Skeletal muscle tissue (tissue), 4 donors: ENCODE data around the gene DDX10. TPM values are rescaled to one million over a fixed set of nuclear protein-coding genes. Genes with fewer than 3 reads are reported as not detected.
A peak's percentile ranks its signal among the peaks of the same experiment; 100 is the strongest.
"Not testable (repeated sequence)": the region's sequence is repeated elsewhere in the genome, so short reads cannot be mapped to it uniquely, and the experiment has no call there.

Experiments
- H3K27ac ChIP-seq: one replicate; pipeline ENCODE4 v1.7.0; 2013; ENCODE audit warnings: mild to moderate bottlenecking, low read depth, low read length, inconsistent platforms
- H3K27me3 ChIP-seq, 3 donors: one replicate each; pipeline ENCODE4 v1.7.0; 2013; ENCODE audit warnings: low read length in 3 of 3; ENCODE audit not compliant: control insufficient read depth in 3 of 3, insufficient read depth in 3 of 3
- H3K36me3 ChIP-seq, 3 donors: one replicate each; pipeline ENCODE4 v1.7.0; 2013; ENCODE audit warnings: low read length in 3 of 3; ENCODE audit not compliant: control insufficient read depth in 3 of 3, insufficient read depth in 3 of 3
- H3K4me1 ChIP-seq, 3 donors: one replicate each; pipeline ENCODE4 v1.7.0; 2013; ENCODE audit warnings: low read length in 3 of 3, mild to moderate bottlenecking in 3 of 3; ENCODE audit not compliant: control insufficient read depth in 3 of 3, insufficient read depth in 3 of 3
- H3K4me3 ChIP-seq, 3 donors: one replicate each; pipeline ENCODE4 v1.7.0; 2013; ENCODE audit warnings: low read length in 3 of 3
- H3K9ac ChIP-seq, 3 donors: one replicate each; pipeline ENCODE4 v1.7.0; 2013; ENCODE audit warnings: low read length in 3 of 3, mild to moderate bottlenecking in 3 of 3, moderate library complexity in 2 of 3, low read depth in 1 of 3
- H3K9me3 ChIP-seq, 3 donors: one replicate each; pipeline ENCODE4 v1.7.0; 2013; ENCODE audit warnings: low read length in 3 of 3; ENCODE audit not compliant: control insufficient read depth in 3 of 3
- total RNA-seq: library from RNA; depleted of rRNA; stranded (reverse); fragments of >200 nt; gene quantifications from one replicate; pipeline ENCODE4 v1.2.3, GENCODE V29; 2014
- donor health status: Osteomylitis.

The DDX10 gene
- total RNA-seq, 1 donor from 2014 or later: 19.3 TPM

DNA sequence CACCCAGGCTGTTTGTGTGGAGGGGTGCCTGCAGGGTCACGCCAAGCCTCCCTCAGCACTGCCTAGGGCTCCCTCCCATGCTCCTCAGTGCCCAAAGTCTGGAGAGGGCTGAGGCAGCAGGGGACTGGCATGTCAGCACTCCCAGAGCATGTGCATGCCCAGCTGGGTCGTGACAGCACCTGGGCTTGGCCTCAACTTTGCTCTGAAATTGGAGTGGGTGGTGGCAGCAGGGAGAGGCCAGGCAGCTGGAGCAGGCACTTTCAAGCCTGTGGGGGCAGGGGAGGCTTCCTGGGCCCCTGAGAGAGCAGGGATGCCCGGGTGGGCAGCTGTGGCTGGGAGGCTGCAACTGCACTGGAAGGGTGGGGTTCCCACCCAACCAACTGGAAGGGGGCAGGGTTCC lies 35.6 kb upstream of the DDX10 start:
- Histone ChIP-seq H3K27me3 (peaks cover 0 to 2% (median 0%) of the 10 kb centered on the region in 3 donors), H3K27ac (no peak overlapping the region), H3K4me3 (no peak overlapping the region), H3K9me3 (peaks cover 0 to 11% (median 0%) of the 10 kb centered on the region in 3 donors), H3K4me1 (no peaks in the 10 kb centered on the region), H3K9ac (no peak overlapping the region), H3K36me3 (no peaks in the 10 kb centered on the region)

GRCh38 chr11:108632041-108632704 lies 32.7 kb upstream of the DDX10 start:
- Histone ChIP-seq H3K36me3 (no peaks in the 10 kb centered on the region), H3K4me1 (no peaks in the 10 kb centered on the region), H3K4me3 (no peak overlapping the region), H3K9me3 (peaks cover 0 to 11% (median 0%) of the 10 kb centered on the region in 3 donors), H3K27ac (no peak overlapping the region), H3K27me3 (peaks cover 0 to 2% (median 0%) of the 10 kb centered on the region in 3 donors), H3K9ac (no peak overlapping the region)

- H3K36me3 ChIP-seq: no peaks in the 10 kb centered on the region
Observed at GRCh38 chr11:108635106-108635505, 29.8 kb upstream of the DDX10 start.

GRCh38 chr11:108636222-108636621 lies 28.6 kb upstream of the DDX10 start:
- Histone ChIP-seq H3K9me3 (no peaks in the 10 kb centered on the region), H3K9ac (no peak overlapping the region), H3K36me3 (no peaks in the 10 kb centered on the region), H3K27me3 (peaks cover 0 to 2% (median 0%) of the 10 kb centered on the region in 3 donors), H3K4me1 (no peaks in the 10 kb centered on the region), H3K27ac (no peak overlapping the region), H3K4me3 (no peak overlapping the region)

More at GRCh38 chr11:108635106-108635505, 29.8 kb upstream of the DDX10 start:
- no peaks in the 10 kb centered on the region for H3K4me1 ChIP-seq
- peaks cover 0 to 2% (median 0%) of the 10 kb centered on the region in 3 donors for H3K27me3 ChIP-seq
- no peak overlapping the region for H3K27ac ChIP-seq
- H3K4me3 ChIP-seq: no peak overlapping the region
- no peak overlapping the region for H3K9ac ChIP-seq
- no peaks in the 10 kb centered on the region for H3K9me3 ChIP-seq

GRCh38 chr11:108639146-108639545 lies 25.7 kb upstream of the DDX10 start:
- Histone ChIP-seq H3K36me3 (no peaks in the 10 kb centered on the region), H3K27ac (no peak overlapping the region), H3K27me3 (peaks cover 0 to 1% (median 0%) of the 10 kb centered on the region in 3 donors), H3K4me1 (no peaks in the 10 kb centered on the region), H3K4me3 (no peak overlapping the region), H3K9me3 (no peaks in the 10 kb centered on the region), H3K9ac (no peak overlapping the region)

GRCh38 chr11:108641752-108642151 lies 23.1 kb upstream of the DDX10 start:
- not testable (repeated sequence) for H3K36me3 ChIP-seq, H3K27ac ChIP-seq, H3K4me1 ChIP-seq, H3K27me3 ChIP-seq, H3K9ac ChIP-seq, H3K9me3 ChIP-seq, H3K4me3 ChIP-seq

- Histone ChIP-seq H3K27me3 (no peaks in the 10 kb centered on the region), H3K9ac (no peak overlapping the region), H3K27ac (no peak overlapping the region), H3K4me1 (peaks cover 6 to 13% (median 11%) of the 10 kb centered on the region in 3 donors), H3K4me3 (no peak overlapping the region), H3K36me3 (no peaks in the 10 kb centered on the region), H3K9me3 (no peaks in the 10 kb centered on the region)
Observed at GRCh38 chr11:108643974-108644373, 20.9 kb upstream of the DDX10 start.

GRCh38 chr11:108645970-108646369 lies 18.9 kb upstream of the DDX10 start:
- H3K4me1 ChIP-seq: peaks cover 6 to 13% (median 11%) of the 10 kb centered on the region in 3 donors
- no peak overlapping the region for H3K27ac ChIP-seq
- no peak overlapping the region for H3K4me3 ChIP-seq
- no peaks in the 10 kb centered on the region for H3K36me3 ChIP-seq
- no peaks in the 10 kb centered on the region for H3K27me3 ChIP-seq
- H3K9ac ChIP-seq: no peak overlapping the region
- no peaks in the 10 kb centered on the region for H3K9me3 ChIP-seq

- Histone ChIP-seq H3K27ac (peak overlapping the region; percentile 83), H3K36me3 (no peaks in the 10 kb centered on the region)
Observed at GRCh38 chr11:108647387-108647700, 17.5 kb upstream of the DDX10 start.

DNA sequence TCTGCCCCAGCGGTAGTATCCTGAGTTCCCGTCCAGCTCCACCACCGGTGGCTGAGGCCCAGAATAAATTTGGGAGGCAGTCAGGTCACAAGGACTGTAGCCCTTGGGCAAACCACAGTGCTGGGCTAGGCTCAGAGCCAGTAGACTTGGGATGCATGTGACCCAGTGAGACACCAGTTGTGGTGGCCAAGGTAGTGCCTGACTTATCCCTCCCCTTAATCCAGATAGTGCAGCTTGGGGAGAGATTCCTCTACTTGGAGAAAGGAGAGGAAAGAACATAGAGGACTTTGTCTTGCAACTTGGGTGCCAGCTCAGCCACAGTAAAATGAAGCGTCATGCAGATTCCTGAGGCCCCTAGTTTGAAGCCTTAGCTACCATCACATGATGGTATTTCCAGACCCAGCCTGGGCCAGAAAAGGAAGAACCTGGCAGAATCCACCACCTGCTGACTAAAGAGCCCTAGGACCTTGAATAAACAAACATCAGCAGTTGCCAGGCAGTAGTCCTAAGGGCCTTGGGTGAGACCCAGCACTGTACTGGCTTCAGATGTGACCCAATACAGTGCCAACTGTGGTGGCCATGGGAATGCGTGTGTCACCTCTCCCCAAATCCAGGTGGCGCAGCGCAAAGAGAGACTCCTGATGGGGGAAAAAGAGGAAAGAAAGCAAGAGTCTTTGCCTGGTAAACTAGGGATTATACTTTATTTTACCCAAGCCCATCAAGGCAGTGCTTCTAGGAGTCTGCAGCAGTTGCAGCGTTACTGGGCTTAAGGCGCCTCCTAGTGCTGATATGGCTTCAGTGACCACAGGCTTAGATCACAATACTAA lies 17.0 kb upstream of the DDX10 start:
- H3K4me1 ChIP-seq: peaks cover 6 to 13% (median 11%) of the 10 kb centered on the region in 3 donors
- H3K9me3 ChIP-seq: no peaks in the 10 kb centered on the region
- peak overlapping the region in 1 of 3 donors; percentile 47 for H3K9ac ChIP-seq
- H3K36me3 ChIP-seq: no peaks in the 10 kb centered on the region
- H3K4me3 ChIP-seq: peak overlapping the region; percentile 11 to 31 (median 25)
- H3K27me3 ChIP-seq: no peaks in the 10 kb centered on the region
- H3K27ac ChIP-seq: peak overlapping the region; percentile 83

More at GRCh38 chr11:108647387-108647700, 17.5 kb upstream of the DDX10 start:
- no peaks in the 10 kb centered on the region for H3K9me3 ChIP-seq
- H3K4me1 ChIP-seq: peaks cover 6 to 13% (median 11%) of the 10 kb centered on the region in 3 donors
- peak overlapping the region in 1 of 3 donors; percentile 47 for H3K4me3 ChIP-seq
- H3K27me3 ChIP-seq: no peaks in the 10 kb centered on the region
- H3K9ac ChIP-seq: peak overlapping the region in 1 of 3 donors; percentile 47
